ENCODE data around the gene PLLP.

PLLP gene

DNA sequence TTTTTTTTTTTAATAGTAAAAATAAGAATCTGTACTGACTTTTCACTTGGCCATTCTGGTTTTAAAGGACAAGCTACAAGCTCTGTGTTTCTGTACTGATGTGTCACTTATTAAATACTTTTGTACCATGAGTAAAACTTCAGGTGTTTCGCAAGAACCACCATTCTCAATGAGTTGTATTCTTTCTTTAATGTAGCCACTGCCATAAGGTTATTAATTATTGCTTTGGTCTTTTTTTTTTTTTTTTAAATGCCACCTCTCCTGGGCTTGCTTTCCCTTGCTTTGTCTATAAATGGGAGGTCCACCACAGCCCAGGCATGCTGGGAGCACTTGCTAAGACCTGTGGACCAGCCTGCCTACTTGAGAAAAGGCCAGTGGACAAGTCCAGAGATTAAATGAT is 31.0 kb downstream of the PLLP start:
- DNase-seq, result no peak

DNA sequence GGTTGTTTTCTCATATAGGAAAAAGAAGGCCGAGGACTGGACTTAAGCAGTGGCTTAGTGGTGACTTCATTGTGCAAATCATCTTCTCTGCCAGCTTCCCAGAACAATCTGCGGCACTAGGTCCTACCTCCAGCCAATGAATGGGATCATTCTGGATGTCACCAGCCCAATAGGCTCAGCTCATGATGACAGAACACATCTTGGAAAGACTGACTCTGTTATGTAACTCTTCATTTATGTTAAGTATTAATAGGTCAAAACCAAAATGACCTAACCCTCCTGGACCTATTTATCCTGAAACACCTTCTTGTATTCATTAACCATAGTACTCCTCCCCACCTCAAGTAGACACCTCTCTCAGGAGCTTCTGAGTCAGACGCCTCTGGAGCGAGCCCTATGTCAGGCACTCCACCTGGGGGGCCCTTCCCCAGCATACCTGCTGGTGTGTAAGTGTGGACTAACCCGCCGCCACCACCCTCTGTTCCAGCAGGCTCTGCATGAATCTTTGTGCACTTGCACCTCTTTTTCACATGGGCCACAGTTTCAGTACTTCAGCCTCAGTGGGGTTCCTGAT is 32.2 kb downstream of the PLLP start:
- DNase-seq, result no peak

DNA sequence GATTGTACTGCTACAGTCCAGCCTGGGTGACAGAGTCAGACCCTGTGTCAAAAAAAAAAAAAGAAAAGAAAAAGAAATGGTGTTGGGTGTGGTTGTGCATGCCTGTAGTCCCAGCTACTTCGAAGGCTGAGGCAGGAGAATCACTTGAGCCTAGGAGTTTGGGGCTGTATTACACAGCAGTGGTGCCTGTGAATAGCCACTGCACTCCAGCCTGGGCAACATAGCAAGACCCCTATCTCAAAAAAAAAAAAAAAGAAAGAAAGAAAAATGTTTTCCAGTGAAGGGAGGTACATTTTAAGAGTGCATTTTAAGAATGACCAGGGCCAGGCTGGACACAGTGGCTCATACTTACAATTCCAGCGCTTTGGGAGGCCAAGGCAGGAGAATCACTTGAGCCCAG is 33.1 kb downstream of the PLLP start:
- no peak for DNase-seq

DNA sequence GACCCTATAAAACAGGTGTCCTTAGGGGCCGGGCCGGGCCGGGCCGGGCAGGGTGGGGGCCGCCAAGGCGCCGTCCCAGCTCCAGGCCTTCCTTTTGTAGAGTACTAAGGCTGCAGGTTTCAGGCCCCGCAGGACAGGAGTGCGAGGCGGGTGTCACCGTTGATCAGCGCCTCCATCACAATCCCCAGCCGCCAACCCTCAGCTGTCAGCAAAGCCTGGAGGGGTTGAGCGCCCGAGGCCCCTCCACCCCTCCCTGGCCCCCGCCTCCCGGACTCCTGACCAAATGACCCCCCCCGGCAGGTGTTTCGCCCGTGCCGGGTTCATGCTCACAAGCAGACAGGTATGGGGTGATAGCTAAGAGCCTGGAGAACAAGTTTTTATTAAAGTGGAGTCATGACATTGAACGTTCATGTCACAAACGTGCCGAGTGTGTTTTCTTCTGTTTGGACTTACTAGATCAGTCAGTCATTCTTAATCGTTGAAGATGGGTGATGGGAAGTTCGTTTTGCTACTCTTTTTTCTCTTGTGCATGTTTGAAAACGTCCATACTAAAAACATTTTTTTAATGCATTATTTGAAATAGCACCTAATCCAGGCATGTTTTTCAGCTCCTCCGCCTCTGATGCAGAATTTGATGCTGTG is 38.9 kb downstream of the PLLP start:
- DNase-seq, result no peak

DNA sequence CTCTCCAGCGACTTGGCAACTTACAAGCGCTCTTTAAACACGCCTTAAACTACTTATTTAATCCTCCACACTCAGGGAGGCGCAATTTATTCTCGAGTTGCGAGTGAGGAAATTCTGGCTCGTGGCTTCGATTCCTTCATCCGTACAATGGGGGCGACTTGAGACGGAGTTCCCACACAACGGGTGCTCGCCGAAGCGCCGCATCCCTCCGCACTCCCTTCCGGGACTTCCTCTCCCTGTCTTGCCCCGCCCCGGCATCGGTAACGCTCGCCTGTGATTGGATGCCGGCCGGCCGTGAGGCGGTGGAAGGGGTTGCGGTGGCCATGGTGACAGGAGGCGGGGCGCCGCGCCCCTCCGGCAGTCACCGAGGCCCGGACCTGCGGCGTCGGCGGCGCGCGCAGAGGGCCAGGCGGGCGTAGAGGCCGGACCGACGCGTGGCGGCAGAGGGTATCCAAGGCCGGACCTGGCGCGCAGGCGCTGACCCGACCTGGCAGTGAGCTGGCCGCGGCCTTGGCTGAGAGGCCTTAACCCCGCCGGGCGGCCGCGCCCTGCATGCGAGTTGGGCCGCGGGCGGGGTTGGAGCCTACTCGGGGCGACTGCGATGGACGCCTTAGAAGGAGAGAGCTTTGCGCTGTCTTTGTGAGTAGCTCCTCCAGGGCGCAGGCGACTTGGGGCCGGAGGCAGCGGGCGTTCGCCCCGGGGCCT is 39.6 kb downstream of the PLLP start, which contains the start of gene ARL2BP:
TSS of gene ARL2BP (plus strand) at position 493 of the 705 bp plus-strand sequence. CDS start at position 602, 109 bp downstream.
- peak; percentile 99 for DNase-seq

DNA sequence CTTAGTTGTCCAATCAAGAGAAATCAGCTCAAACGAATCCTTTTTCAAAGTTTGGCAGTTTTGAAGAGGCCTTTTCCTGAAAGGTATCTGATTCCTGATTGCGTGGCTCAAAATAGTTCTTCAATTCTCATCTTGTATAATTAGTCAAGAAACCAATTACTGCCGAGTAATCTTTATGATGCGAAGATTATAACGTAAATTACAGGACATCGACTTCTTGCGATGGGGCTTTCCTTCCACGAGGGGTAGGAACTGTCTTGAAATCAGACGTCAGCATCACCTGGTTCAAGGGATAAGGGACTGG is 40.1 kb downstream of the PLLP start:
- no peak for DNase-seq

DNA sequence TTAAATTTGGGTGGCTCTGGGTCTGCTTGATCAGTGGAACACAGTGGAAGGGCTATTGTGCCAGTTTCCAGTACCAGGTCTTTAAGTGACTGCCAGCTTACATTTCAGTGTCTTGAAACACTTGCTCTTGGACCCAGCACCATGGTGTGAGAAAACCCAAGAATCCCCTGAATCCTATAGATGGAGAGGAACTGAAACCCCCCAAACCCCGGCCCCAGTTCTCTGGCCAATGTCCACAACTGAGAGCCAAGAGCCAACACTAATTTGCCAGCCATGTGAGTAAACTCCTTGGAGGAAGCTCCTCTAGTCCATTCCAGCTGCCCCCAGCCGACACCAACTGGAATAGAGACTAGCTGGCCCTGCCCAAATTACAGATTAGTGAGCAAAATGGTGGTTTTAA is 41.8 kb downstream of the PLLP start:
- DNase-seq, result no peak

DNA sequence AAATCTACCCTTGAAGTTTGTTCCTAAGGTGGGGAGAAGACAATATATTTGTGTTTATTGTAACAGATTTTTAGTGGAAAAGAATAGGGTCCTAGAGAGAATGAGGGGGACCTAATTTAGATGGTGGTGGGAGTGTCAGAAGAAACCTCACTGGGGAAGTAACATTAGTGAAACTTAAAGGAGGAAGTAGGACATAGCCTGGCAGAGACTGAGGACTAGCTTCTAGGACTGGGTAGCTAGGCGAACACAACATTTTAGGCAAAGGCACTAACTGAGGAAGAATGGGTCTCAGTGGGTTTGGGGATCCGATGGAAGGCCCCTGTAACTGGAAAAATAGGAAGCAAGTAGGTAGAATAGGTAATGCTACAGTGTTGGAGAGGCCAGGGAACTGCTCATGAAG is 43.6 kb downstream of the PLLP start:
- no peak for DNase-seq

DNA sequence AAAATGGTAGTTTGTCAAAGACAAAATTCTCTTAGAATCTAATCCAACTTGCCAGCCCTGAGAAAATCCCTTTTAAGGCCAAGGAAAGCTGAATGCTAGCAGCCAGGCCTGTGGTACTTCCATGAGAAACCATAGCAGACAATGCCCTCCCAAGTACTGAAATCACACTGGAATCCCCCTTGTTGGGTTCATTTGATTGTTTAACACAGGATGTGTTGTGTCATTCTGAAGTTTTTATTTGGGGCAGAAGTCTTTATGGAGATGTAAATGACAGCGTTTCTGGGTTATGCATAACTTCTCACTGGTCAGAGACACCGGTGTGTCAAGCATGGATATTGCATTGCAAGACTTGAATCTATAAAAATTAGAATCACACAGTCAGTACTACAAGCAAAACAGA is 45.4 kb downstream of the PLLP start:
- DNase-seq, result no peak

DNA sequence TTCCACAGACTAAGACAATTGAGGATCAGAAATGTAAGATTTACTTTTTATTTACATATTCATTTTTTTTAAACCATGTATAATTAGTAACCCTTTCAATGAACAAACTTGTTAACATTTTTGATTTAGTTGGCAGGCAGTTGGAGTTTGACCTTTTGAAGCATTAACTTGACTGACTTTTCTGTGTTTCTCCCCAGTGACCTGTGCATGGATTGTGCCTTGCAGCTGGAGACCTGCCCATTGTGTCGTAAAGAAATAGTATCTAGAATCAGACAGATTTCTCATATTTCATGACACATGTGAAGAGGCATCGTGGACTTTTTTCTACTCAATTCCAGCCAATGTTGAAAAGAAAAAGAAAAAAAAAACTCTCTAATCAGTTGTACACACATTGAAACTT is 45.8 kb downstream of the PLLP start:
- DNase-seq, result no peak

DNA sequence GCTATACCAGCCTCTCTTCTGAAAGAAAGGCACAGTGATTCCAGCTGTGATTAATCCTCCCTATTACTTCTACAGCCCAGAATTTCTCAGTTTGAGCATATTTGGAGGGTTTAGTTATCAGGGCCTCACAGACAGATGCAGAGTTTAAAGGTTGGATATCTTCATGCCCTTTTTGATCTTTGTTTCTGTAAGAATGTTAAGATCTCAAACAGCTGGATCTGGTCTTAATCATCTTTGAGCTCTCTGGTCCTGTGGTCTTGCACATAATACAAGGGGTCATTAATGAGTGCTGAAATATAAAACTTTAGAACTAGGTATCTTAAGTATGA is 48.5 kb downstream of the PLLP start:
- no peak for DNase-seq

DNA sequence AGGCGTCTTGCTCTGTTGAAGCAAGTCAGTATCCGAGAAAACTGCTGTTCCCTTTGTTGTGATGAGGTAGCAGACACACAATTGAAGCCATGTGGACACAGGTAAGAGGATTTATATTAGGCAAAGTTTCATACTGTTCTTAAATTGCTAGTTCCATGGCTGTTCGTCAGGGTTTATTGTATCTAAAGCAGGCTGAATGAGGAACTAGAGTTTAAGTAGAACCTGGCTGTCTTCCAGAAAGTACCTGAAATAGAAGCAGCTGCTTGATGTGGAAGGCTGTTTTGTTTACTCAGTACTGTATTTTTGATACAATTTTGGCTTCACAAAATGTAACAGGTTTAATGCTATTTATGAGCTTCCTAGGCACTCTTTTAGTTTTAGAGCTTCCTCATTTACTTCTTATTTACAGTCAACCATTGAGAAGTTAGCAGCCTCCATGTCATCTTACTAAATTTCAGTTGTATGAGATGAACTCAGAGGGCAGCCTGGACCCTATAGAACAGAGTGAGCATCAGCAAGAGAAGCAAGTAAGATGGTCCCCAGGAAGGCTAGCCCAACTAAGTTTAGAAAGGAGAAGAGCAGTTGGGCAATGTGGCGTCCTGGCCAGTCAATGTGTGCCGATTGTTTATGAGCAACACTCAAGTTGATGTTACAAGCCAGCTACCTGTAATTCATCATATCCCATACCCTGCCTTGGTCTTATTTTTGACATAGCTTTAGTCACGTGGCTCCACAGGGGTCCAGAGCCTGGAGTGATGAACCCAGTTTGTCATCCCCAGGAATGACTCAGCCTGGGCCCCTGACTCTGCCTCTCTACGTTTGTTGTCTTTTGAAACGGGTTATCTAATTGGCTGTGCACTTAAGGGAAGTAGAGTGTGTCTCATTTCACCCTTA is 49.1 kb downstream of the PLLP start:
- no peak for DNase-seq

DNA sequence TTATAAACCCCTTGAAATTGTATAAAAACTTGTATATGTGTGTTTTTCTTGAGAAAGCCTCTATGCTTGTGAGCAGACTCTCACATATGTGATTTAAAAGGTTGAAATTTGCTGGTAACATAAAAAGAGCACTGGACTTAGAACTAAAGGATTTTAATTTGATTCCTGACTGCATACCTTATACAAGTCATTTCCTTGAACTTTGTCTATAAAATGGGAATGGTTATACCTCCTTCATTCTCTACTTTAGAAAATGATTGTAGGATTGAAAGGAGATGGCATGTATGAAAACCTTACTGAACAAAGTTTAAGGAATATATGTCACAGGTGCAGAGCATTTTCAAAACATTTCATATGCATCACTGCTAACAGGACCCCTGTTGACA is 49.8 kb downstream of the PLLP start:
- DNase-seq, result no peak

DNA sequence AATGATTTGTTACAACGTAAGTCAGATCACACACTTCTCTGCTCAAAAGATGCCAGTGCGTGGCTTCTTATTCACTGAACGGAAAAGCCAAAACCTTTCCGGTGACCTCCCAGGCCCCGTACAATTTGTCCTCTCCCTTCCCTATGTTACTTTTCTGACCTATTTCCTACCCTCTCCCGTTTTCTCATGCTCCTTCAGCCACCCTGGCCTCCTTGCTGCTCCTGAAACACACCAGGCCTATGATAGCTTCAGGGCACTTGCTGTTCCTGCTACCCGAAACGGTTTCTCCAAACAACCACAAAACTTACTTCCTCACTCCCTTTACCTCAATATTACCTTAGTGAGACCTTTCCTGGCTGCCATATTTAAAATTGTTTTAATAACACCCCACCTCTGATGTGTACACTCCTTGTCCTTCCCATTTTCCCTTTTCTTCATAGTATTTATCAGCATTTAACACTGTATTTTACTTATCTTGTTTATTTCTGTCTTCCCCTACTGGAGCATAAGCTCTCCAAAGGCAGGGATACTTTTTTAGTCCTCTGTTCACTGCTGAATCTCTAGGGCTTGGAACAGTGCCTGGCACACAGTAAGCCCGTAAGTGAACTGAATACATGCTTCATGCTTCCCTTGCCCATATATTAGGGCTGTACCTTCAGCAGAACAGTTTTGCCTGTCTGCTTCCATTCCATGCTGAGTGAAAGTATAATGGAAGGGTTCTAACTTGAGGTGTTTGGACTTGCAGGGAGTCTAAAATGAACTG is 50.3 kb downstream of the PLLP start:
- no peak for DNase-seq

DNA sequence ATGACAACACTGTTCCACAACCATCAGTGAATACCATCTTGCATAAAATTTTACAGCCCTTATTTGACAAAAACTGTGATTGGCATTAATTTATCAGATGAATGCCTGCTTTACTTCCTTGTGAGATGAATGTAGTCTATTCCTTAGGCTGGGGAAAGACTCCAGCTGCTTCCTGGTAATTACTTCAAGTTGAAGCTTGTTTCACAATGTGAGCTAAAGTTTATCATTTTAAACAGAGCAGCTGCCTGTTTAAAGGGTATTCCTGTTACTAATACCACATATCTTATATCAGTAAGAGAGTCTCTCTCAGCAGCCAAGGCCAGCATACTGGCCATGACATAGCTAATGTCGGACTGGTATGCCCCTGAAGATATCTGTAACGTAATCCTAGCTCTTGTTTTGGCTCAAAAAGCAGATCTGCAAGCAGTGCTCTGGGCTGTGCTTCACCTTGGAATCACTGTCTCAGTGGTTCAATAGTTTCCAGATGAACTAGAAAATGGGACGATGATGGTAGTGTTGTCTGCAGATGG is 52.6 kb downstream of the PLLP start:
- no peak for DNase-seq

DNA sequence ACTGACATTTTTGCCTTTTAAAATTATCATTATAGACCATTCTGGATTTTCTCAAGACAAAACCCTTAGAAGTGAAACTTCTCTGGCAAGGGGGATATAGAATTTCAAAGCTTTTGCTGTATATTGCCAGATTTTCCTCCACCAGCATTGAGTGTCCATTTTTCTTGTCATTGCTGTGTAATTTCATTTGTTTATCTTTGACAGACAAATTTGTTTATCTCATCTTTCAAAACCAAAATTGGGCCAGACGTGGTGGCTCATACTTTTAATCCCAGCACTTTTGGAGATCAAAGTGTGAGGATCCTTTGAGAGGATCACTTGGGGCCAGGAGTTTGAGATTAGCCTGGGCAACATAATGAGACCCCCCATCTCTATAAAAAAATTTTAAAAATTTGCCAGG is 55.4 kb downstream of the PLLP start:
- no peak for DNase-seq

DNA sequence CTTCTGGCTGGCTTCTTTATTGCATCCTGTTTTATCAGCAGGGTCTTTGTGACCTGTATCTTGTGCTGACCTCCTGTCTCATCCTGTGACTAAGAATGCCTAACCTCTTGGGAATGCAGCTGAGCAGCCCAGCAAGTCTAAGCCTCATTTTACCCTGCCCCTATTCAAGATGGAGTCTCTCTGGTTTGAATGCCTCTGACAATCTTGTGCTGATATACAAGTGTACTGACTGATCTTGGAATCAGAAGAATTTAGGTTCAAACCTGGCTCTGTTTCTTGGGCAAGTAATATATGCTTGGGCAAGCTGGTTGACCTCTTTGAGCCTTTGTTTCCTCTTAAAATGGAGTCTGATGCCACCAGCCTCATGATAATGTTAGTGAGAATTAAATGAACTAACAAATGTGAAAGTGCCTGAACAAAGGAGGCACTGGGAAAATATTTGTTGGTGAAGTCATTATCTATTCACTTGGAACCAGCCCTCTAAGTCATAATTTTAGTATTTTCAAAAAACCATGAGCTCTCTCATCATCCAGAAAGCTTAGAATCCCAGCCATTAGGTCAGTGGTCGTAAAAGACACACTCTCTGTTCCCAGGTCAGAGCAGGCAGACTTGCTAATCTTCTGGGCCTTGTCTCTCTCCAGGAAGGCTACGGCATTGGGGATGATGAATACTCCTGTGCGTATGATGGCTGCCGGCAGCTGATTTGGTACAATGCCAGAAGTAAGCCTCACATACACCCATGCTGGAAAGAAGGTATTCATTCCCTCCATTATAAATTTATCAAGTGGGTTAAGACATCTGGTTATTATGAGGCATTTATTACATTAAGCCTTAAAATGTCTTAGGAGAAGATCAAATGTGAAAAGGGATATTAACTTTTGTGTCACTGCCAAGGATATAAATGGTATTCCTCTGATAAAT is 57.5 kb downstream of the PLLP start:
- no peak for DNase-seq

DNA sequence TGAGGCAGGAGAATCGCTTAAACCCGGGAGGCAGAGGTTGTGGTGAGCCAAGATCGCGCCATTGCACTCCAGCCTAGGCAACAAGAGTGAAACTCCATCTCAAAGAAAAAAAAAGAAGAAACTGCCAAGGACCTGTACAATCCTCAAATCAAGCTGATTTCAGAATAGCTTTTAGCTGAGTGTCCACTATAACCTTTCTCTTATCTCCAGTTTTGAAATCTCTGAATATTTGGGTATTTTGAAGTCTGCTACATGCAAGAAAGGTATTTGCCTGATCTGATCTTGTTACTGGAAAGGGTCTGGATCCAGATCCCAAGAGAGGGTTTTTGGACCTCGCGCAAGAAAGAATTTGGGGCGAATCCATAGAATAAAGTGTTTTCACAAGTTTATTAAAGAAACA is 58.5 kb downstream of the PLLP start:
- DNase-seq, result no peak

DNA sequence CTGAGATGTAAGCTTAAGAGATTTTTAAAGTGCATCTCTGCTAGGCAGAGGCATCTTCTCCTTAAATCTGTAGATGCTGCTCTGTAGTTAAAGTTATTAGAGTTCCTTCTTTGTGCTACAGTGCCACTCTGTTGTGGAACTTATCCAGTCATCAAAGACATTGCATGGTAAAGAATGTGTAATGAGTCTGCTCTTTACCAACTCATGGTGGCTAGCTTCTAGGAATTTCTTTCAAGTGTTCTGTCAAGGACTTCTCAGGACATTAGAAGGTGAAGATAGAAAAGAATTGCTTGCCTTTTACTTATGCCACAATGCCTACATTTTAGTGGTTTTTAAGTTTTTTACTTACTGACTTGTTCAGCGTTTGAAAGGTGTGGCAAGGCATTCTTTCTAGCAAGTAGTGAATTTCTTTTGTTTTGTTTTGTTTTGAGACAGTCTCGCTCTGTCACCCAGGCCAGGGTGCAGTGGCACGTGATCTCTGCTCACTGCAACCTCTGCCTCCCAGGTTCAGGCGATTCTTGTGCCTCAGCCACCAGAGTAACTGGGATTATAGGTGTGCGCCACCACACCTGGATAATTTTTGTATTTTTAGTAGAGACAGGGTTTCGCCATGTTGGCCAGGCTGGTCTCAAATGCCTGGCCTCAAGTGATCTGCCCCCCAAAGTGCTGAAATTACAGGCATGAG is 59.7 kb downstream of the PLLP start:
- DNase-seq, result no peak

DNA sequence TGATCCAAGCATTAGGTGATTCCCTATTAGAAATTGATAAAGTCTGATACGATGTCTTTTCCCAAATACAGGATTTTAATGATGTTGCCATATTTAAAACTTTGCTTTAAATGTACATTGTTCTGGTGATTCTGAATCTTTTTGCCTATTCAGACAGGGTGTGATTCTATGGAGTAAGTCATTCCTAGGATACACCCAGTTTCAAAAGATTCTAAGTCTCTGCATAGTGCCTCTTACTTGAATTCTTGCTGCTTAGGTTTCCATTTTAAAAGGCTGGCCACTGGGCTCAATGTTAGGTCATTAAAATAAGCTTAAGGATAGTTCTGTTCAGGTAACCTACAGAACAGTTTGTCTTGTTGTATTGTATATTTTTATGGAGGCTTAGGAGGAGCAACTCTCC is 61.4 kb downstream of the PLLP start:
- no peak for DNase-seq

DNA sequence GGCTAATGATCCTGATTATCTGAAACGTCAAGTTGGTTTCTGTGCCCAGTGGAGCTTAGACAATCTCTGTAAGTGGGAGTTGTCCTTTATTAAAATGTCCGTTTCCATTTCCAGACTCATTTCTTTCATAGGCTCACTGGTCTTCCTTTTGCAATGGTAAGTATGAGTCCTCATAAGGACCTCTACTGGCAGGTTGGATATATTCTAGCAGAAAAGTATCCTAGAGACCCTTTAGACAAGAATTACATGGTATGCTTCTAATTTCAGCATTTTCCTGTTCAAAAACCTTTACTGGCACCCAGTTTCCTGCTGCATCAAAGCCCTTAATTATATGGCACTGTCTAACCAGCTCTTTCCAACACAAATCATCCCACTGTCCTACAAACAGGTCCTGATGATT is 67.5 kb downstream of the PLLP start:
- DNase-seq, result no peak
